ENCODE results near the gene TPM2.

The TPM2 gene

GRCh38 chr9:35683323-35683722, 6.4 kb downstream of the TPM2 start:
- H3K4me3 ChIP-seq (ENCODE audit: low read depth, low read length), result no peak overlapping the region
- no peak for TF ChIP-seq CTCF (IDR thresholded peaks at IDR 0.05; ENCODE audit: insufficient read depth, low read depth, low read length, missing control alignments)
- no peak for DNase-seq (ENCODE audit: low read depth)

- DNase-seq (ENCODE audit: low read depth), result no peak
- no peak for TF ChIP-seq CTCF (IDR thresholded peaks at IDR 0.05; ENCODE audit: insufficient read depth, low read depth, low read length, missing control alignments)
- no peak overlapping the region for H3K4me3 ChIP-seq (ENCODE audit: low read depth, low read length)
Measured at GRCh38 chr9:35682520-35683315, 7.0 kb downstream of the TPM2 start.

GRCh38 chr9:35682051-35682450, 7.7 kb downstream of the TPM2 start:
- no peak for TF ChIP-seq CTCF (IDR thresholded peaks at IDR 0.05; ENCODE audit: insufficient read depth, low read depth, low read length, missing control alignments)
- no peak overlapping the region for H3K4me3 ChIP-seq (ENCODE audit: low read depth, low read length)
- no peak for DNase-seq (ENCODE audit: low read depth)

- TF ChIP-seq CTCF (IDR thresholded peaks at IDR 0.05; ENCODE audit: insufficient read depth, low read depth, low read length, missing control alignments), result no peak
- no peak for DNase-seq (ENCODE audit: low read depth)
- H3K4me3 ChIP-seq (ENCODE audit: low read depth, low read length), result no peak overlapping the region
Measured at GRCh38 chr9:35681341-35682002, 8.3 kb downstream of the TPM2 start.

DNA sequence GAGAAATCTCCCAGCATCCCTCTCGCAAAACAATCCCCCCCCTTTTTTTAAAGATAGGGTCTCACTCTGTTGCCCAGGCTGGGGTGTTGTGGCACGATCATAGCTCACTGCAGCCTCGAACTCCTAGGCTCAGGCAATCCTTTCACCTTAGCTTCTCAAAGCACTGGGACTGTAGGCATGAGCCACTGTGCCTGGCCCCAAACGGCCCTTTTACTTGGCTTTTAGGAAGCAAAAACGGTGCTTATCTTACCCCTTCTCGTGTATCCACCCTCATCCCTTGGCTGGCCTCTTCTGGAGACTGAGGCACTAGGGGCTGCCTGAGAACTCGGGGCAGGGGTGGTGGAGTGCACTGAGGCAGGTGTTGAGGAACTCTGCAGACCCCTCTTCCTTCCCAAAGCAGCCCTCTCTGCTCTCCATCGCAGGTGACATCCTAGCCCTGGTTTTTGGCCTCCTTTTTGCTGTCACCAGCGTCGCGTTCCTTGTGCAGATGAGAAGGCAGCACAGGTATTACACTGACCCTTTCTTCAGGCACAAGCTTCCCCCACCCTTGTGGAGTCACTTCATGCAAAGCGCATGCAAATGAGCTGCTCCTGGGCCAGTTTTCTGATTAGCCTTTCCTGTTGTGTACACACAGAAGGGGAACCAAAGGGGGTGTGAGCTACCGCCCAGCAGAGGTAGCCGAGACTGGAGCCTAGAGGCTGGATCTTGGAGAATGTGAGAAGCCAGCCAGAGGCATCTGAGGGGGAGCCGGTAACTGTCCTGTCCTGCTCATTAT, 9.2 kb downstream of the TPM2 start:
- TF ChIP-seq CTCF (IDR thresholded peaks at IDR 0.05; ENCODE audit: insufficient read depth, low read depth, low read length, missing control alignments), result no peak
- no peak overlapping the region for H3K4me3 ChIP-seq (ENCODE audit: low read depth, low read length)
- peak; percentile 77 for DNase-seq (ENCODE audit: low read depth)

- no peak overlapping the region for H3K4me3 ChIP-seq (ENCODE audit: low read depth, low read length)
- no peak for TF ChIP-seq CTCF (IDR thresholded peaks at IDR 0.05; ENCODE audit: insufficient read depth, low read depth, low read length, missing control alignments)
- DNase-seq (ENCODE audit: low read depth), result no peak
Measured at GRCh38 chr9:35679766-35680330, 9.9 kb downstream of the TPM2 start.

Data from GM12865 (cell line).